ENCODE measurements around the gene GNB3.
A peak's percentile ranks its signal among the peaks of the same experiment; 100 is the strongest.

Gene GNB3

DNA sequence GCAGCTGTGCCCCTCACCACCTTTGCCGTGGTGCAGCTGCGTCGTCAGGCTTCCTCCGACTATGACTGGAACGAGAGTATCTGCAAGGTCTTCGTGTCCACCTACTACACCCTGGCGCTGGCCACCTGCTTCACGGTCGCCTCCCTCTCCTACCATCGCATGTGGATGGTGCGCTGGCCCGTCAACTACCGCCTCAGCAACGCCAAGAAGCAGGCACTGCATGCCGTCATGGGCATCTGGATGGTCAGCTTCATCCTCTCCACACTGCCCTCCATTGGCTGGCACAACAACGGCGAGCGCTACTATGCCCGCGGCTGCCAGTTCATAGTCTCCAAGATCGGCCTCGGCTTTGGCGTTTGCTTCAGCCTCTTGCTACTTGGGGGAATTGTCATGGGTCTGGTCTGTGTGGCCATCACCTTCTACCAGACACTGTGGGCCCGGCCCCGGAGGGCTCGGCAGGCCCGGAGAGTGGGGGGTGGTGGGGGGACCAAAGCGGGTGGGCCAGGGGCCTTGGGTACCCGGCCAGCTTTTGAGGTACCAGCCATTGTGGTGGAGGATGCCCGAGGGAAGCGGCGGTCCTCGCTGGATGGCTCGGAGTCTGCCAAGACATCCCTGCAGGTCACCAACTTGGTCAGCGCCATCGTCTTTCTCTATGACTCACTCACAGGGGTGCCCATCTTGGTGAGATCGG, 16.5 kb upstream of the GNB3 start:
- no peak for DNase-seq

DNA sequence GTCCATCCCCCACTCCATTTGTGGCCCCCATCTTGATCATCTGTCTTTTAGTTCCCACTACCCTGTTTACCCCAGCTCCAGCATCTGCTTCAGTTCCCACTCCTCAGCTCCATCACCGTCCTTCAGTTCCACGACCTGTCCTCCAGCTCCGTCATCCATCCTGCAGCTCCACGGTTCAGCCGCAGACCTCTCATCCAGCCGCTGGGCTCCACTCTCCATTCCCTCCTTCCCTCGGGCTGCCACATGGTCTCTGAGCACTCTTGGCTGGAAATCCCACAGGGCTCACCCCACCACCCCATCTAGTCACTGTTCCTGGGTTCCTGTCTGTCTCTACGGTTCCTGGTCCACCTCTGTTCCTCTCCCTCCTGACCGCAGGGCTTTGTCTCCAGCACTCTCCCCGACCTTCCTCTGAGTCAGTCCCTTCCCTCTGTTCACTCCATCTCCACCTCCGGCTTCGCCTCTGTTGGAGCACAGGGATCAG, 15.8 kb upstream of the GNB3 start:
- DNase-seq: no peak

DNA sequence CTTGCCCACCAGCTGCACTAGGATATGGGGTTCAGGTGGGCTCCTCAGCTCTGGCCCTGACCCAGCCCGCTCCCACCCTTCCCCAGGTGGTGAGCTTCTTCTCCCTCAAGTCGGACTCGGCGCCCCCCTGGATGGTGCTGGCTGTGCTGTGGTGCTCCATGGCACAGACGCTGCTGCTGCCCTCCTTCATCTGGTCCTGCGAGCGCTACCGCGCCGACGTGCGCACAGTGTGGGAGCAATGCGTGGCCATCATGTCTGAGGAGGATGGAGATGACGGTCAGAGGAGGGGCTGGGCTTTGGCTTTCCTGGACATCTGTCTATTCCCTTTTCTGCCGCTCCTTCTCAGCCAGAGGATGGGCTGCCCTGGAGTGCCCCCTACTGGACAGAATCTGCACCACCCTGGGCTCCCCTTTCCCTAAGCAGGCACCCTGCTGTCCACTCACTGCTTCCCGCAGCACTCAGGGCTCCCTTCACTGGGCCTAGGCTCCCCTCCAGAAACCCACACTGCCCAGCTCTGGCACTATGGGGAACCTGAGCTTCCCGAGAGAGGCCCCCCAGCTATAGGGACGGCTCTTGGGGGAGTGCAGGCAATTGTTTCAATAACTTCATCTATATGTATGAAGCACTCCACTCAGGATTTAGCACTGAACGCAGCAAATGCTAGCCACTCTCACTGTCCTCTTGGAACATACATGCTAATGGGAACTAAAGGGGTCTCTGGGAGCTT, 15.2 kb upstream of the GNB3 start:
- peak; percentile 95 for DNase-seq

DNA sequence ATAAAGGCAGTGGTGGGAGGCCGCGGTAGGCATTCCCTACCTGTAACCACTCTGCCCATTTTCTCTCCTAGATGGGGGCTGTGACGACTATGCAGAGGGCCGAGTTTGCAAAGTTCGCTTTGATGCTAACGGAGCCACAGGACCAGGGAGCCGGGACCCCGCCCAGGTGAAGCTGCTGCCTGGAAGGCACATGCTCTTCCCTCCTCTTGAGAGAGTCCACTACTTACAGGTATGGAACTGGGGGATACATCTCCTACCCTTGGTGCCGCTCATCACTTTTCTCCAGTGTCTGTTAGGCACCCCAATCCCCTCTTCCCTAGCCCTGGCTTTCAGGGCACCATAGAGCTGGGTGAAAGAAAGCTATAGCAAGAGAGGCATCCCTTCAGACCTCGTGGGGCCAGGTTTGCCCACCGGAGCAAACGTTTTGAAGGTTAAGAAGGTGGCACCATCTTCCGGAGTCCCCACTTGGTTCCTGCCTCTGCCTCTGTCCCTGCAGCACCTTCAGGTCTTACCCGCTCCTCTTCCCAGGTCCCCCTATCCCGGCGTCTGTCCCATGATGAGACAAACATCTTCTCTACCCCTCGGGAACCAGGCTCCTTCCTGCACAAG, 14.5 kb upstream of the GNB3 start:
- DNase-seq: no peak

DNA sequence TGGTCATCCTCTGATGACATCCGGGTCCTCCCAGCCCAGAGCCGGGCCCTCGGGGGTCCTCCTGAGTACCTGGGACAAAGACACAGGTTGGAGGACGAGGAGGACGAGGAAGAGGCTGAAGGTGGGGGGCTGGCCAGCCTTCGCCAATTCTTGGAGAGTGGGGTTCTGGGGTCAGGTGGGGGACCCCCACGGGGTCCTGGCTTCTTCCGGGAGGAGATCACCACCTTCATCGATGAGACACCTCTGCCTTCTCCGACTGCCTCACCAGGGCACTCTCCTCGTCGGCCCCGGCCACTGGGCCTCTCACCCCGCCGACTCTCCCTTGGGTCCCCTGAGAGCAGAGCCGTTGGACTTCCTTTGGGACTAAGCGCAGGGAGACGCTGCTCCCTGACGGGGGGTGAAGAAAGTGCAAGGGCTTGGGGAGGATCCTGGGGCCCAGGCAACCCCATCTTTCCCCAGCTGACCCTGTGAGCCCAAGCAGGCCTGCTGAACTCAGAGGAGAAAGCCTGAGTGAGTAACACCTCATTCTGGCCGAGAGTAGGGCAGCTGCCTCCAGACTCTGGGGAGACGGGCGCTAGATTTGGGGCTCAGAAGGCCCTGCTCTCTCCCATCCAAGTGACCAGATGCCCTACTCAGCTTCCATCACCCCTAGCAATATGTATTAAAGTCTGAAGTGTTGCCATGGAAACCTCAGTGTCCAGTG, 13.8 kb upstream of the GNB3 start:
- DNase-seq: no peak

DNA sequence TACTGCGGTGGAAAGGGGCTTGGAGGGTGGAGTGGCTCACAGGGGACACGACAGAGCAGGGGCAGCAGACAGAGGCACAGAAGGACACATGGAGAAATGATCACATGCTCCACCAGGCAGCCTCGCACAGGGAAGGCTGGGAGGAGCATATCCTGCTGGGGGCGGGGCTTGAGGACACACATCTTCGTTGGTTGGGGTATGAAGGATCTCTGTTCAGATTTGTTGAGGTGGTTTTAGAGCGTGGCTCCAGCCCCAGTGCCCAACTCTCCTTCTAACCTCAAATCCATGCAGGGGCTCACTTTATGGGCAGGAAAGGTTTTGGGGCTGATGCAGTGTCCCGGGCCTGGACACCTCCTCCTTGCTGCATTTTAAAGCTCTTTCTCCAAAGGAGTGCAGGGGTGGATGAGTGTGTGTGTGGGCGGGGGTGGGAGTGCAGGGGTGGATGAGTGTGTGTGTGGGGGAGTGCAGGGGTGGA, 13.3 kb upstream of the GNB3 start:
- peak; percentile 77 for DNase-seq

DNA sequence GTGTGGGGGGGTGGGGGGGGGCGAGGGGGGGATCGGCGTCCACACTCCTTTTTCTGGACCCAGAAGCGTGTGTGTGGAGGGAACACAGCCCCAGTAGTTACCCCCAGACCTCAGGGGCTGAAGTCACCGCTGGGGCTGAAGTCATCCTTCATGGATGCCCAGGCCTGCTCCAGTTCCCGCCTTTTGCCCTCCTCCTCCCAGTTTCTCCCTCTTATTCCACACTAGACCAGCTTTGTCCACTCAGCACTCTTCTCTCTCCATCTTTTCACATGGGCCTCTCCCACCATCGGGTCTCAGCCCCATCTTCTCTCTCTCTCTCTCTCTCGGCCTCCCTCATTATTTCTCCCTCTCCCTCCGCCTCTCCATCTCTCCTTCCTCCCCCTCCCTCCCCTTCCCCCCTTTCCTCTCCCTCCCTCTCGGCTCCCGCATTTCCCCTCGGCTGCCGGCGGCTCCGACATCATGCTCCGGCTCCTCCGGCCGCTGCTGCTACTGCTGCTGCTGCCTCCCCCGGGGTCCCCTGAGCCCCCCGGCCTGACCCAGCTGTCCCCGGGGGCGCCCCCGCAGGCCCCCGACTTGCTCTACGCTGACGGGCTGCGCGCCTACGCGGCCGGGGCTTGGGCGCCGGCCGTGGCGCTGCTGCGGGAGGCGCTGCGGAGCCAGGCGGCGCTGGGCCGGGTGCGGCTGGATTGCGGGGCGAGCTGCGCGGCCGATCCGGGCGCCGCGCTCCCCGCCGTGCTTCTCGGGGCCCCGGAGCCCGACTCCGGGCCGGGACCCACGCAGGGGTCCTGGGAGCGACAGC, 12.5 kb upstream of the GNB3 start, which contains the start of gene P3H3:
Gene P3H3 (plus strand): TSS at position 426 of the 799 bp plus-strand sequence. CDS start 34 bp downstream, at position 460.
- peak; percentile 65 for DNase-seq

DNA sequence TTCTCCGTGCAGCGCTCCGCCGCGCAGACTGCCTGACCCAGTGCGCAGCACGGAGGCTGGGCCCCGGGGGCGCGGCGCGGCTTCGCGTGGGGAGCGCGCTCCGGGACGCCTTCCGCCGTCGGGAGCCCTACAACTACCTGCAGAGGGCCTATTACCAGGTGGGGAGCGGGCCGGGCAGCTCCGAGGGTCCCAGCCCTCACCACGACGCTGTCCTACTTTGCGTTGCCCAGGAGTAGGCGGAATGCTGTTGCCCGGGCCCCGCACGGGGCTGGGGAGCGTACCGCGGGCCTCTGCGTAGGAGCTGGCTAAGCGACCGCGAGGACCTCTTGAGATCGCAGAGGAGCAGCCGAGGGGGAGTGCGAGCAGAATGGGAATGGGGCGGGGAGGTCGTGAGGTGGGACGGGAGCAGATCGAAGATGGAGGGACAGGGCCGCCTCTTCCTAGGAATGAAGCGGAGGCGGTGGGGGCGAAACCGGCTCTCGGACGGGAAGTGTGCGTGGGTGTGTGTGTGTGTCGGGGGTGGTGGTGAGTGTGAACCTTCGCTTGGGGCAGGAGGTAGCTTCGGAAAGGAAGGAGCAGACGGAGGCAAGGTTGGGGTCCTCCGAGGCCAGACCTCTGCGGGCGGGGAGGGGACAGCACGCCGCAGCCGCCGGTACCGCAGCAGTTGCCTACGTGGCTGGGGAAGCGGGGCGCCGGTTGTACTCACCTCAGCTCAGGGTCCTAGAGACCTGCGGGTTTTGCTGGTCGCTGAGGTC, 11.8 kb upstream of the GNB3 start:
- peak; percentile 76 for DNase-seq

DNA sequence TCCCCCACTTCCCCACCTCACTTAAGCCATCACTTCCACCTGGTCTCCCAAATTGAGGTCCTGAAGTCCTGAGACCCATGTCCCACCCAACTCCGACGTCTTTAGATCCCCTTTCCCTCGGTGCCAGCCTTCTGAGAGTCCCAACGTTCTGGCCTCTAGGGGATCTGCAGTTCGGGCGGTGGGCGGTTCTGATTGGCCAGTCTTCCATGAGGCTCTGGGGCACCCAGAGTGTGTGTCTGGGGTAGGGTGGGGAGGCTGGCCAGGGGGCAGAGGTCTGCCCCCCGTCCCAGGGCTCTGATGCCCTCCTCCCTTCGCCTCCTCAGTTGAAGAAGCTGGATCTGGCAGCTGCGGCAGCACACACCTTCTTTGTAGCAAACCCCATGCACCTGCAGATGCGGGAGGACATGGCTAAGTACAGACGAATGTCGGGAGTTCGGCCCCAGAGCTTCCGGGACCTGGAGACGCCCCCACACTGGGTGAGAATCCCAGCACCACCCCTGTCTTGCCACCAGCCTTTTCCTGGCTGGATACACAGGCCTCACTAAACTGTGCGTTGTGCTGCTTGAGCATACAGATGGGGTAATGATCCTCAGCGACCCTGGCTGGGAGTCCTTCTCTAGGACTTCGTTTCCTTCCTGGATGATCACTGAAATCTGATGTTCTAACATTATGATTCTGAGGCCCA, 11.0 kb upstream of the GNB3 start:
- no peak for DNase-seq

DNA sequence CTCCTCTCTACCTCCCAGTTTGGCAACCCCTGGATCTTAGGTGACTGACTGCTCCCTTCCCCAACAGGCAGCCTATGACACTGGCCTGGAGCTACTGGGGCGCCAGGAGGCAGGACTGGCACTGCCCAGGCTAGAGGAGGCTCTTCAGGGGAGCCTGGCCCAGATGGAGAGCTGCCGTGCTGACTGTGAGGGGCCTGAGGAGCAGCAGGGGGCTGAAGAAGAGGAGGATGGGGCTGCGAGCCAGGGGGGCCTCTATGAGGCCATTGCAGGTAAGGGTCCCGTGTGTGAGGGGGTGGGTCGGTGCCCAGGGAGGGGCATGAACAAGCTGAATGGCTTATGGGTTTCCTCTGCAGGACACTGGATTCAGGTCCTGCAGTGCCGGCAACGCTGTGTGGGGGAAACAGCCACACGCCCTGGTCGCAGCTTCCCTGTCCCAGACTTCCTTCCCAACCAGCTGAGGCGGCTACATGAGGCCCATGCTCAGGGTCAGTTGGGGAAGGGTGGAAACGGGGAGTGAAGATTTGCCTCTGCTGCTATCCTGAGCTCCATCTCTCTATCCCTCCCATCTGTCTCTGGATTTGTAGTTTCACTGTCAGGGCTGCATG, 10.3 kb upstream of the GNB3 start:
- DNase-seq: no peak

DNA sequence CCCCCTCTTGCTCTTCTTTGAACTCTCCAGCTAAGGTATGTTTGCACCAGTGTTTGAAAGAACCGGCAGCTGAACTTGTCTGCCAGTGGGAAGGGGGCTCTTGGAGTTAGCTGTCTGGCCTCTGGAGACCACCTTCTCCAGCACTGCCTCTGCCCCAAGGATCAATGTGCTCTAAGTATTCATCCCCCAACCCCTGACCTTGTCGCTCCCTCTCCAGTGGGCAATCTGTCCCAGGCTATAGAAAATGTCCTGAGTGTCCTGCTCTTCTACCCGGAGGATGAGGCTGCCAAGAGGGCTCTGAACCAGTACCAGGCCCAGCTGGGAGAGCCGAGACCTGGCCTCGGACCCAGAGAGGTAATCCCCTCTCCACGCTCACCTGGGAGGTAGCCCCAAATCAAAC, 9.7 kb upstream of the GNB3 start:
- DNase-seq: no peak

DNA sequence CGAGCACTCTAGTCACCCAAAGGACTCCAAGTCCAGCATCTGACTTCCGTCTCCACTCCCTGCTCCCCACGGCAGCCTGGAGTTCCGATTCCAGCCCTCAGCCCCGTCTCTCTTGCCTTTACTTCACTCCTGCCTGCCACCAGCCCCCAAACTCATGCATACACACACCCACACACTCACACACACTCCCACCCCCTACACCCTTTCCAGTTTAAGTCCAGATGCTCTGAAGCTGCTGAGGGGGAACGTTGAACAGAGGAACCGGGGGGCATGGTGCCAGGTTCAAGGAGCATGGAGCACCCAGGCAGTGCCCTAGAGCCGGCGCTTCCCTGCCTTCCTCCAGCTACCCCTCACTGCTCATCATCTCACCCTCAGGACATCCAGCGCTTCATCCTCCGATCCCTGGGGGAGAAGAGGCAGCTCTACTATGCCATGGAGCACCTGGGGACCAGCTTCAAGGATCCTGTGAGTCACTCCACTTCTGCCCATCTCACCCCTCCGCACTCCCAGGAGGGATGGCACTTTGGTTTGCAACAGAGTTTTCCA, 9.2 kb upstream of the GNB3 start:
- no peak for DNase-seq

DNA sequence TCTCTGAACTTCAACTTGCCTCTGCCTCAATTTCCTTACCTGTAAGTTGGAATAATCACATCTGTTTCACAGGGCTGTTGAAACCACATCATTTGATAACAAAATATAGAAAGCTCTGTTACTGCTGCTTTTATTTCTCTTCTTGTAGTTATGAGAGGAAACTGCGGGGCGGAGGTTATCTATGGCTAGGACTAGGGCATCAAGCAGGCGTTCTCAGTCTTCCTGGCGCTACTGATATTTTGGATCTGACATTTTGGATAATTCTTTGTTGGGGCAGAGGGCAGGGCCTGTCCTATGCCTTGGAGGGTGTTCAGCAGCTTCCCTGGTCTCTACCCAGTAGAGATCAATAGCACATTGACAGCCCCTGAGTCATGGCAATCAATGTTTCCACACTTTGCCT, 8.6 kb upstream of the GNB3 start:
- DNase-seq: no peak

DNA sequence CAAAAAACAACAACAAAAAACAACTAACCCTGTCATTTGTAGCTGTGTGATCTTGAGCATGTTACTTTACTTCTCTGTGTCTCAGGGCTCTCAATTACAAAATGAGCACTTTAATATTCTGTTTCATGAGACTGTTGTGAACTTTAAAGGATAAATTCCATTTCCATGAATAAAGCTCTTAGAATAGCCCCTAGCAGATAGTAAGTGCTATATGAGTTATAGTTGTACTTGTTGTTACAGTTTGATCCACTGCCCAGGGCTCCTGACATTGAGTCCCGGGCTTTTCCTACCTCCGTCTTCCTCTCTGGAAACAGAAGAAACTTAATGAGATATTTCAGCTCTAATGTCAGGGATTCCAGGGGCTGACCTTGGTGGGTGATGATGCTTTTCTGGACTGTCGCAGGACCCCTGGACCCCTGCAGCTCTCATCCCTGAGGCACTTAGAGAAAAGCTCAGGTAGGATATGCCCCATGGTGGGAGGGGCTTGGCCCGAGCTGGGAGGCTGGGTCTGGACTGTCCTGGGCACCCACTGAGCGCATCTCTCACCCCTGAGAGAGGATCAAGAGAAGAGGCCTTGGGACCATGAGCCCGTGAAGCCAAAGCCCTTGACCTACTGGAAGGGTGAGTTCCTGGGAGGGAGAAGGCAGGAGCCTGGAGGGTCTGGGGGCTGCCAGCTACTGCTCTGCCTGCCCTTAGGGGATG, 7.4 kb upstream of the GNB3 start:
- no peak for DNase-seq

DNA sequence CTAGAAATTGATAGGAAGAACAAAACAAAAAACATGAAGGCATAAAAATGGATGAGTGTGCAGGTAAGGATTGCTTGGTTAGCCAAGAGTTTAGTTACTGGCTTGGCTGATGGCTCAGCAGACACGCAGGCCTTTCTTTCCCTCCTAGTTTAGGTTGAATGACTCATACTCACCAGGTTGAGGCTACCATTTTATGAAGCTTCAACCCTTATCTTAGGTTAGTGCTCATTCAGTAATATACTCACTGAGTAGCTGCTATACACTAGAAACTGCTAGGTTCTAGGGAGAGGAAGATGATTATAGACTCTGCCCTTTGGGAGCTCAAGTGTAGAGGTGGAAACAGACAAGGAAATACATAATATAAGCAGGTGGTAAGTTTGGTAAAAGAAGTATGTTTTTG, 6.5 kb upstream of the GNB3 start:
- no peak for DNase-seq

DNA sequence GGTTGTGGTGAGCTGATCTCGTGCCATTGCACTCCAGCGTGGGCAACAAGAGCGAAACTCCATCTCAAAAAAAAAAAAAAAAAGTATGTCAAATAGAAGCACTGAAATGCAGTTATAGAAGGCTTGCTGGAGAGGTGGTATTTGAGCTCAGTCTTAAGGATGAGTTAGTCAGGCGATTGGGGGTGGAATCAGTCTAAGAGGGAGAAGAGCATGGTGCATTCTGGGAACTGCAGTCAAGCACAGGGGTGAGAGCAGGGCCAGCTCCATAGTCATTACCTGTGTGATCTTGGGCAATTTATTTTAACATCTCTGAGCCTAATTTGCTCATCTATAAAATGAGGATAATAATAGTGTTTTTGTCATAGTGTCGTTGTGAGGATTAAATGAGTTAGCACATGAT, 5.9 kb upstream of the GNB3 start:
- no peak for DNase-seq

DNA sequence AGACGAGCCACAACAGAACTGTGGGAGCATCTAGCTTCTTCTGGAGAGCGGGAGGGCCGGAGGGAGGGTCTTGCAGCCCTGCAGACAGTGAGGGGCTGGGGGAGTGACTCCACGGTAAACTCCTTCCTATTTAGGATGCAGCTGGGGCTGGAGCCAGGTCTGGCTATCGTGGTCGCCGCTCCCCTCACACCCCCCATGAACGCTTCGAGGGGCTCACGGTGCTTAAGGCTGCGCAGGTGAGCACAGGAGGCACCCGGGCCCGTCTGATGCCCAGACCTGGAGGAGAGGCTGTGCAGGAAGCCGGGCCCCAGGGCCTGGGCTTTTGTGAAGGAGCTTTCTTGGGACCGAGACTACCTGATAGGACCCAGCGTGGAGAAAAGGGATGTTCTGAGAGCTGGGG, 3.9 kb upstream of the GNB3 start:
- no peak for DNase-seq

DNA sequence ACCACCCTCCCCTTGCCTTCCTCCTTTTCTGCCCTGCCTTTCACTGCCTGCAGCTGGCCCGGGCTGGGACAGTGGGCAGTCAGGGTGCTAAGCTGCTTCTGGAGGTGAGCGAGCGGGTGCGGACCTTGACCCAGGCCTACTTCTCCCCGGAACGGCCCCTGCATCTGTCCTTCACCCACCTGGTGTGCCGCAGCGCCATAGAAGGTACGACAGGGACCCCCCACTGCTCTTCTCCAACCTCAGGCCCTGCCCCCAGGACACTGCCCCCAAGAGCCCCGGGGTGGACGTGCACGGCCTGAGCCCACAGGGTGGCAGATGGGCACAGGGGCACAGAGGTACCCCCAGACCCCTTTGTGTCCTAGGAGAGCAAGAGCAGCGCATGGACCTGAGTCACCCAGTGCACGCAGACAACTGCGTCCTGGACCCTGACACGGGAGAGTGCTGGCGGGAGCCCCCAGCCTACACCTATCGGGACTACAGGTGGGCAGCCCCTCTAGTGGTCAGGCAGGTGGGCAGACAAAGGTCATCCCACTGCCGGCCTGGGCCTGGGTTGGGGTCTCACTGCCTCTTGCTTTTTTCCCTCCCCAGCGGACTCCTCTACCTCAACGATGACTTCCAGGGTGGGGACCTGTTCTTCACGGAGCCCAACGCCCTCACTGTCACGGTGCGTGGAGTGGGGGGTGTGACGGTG, 3.2 kb upstream of the GNB3 start:
- no peak for DNase-seq

DNA sequence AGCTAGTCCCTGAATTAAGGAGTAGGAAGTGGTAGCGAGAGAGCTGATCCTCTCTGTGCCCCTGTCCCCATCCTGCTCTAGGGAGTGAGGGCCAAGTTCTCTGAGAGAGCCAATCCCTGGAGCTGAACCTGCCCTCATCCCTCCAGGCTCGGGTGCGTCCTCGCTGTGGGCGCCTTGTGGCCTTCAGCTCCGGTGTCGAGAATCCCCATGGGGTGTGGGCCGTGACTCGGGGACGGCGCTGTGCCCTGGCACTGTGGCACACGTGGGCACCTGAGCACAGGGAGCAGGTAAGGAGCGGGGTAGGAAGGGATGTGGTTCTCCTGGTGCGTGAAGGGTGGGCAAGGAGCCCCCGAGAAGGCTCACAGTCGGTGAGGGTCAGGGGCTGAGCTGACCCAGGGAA, 1.9 kb upstream of the GNB3 start:
- no peak for DNase-seq
